ENCODE results near the gene CHRM4.
A peak's percentile ranks its signal among the peaks of the same experiment; 100 is the strongest.

CHRM4 gene

DNA sequence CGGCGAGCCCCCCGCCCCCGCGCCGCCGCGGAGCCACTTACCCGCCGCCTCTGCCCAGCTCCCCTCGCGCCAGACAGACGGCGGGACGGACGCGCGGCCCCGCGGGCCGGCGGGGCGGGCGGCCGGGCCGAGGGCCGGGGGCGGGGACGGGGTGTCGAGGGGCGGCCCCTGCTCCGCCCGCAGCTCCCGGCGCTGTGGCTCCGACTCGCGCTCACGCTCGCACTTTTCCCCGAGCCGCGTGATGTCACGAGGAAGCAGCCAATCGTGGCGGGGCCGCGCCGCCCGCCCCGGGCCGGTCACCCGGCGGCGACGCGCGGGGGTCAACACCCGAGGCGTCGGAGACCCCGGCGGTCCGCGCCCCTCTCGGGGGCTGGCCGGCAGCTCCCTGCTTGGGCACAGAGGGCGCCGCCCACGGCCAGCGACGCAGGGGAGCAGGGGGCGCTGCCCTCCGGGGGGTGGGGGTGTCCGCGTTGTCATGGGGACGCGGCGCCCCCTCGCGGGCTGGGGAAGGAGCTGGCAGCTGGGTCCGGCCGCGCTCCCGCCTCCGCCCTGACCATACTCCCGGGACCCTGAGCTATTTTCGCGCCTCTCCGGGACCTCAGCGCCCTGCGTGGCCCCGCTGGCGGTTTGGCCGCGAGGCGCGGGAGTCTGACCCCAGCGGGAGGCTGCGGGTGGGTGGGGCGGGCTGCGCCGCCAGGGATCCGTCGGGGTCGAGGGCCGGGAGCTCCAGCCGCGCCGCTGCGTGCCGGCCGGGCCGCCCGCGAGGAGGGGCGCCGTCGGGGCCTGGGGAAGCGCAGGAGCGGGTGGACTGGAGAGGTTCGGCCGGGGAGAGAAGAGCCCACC, at the start of gene CHRM4:
CHRM4 (minus strand) TSS at position 199 of the 843 bp plus-strand sequence. CDS start 5,219 bp downstream, outside the sequence.
- no peaks in the 10 kb centered on the region for H3K9me3 Mint-ChIP-seq
- H3K4me3 Mint-ChIP-seq = peak within 1 kb of the TSS; percentile 78
- peaks cover 6% of the 10 kb centered on the region for H3K36me3 Mint-ChIP-seq (ENCODE audit: low read depth)
- peaks cover 52% of the 10 kb centered on the region for H3K27me3 Mint-ChIP-seq
- H3K27ac Mint-ChIP-seq = no peak within 1 kb of the TSS
- H3K4me1 Mint-ChIP-seq (ENCODE audit: low read depth) = peaks cover 13% of the 10 kb centered on the region

DNA sequence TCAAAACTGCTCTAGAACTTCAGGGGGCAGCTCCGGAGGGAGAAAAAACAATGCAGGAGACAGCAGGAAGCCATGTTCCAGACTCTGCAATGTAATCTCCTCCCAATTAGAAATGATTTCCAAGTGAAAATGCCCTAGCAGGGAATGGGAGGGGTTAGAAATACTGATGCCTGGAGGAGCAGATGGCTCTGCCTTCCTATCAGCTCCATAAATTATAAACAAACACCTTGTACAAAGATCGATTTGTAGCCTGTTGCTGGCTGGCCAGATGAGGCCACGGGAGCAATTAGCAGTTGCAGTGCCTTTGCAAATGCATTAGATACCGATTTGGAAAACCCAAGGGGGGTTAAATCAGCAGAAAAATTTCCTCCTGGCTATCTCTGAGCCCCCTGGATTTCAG, 46.6 kb upstream of the CHRM4 start:
- H3K9me3 Mint-ChIP-seq = no peaks in the 10 kb centered on the region
- no peak overlapping the region for H3K27ac Mint-ChIP-seq
- no peaks in the 10 kb centered on the region for H3K4me1 Mint-ChIP-seq (ENCODE audit: low read depth)
- peaks cover 41% of the 10 kb centered on the region for H3K36me3 Mint-ChIP-seq (ENCODE audit: low read depth)
- H3K4me3 Mint-ChIP-seq = no peak overlapping the region
- no peaks in the 10 kb centered on the region for H3K27me3 Mint-ChIP-seq

DNA sequence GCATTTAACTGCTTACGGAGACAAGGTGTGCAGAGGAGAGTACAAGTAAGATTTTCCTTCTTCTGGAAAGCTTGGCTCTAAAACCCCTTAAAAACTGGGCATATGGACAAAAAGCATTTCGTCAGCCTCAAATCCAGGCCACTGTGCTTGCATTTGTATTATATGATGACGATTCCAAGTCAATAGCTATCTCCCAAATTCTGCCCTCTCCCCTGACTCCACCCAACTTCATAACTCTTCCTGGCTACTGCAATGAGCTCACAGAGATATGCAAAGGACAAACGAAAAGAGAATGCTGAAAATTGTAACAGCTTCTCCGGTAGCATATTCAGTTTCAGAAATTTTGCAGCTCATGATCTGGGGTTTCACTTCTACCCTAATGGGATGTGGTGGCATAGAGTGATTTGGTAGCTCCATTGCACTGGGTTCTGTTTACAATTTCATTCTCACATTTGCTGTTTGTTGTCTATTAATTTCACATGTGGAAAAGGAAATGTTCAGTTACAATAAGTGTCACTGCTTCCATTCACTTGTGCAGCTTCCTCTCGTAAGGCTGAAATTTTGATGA, 45.6 kb upstream of the CHRM4 start:
- Mint-ChIP-seq H3K4me3 (no peak overlapping the region), H3K9me3 (no peaks in the 10 kb centered on the region), H3K36me3 (ENCODE audit: low read depth) (peaks cover 39% of the 10 kb centered on the region), H3K4me1 (ENCODE audit: low read depth) (no peaks in the 10 kb centered on the region), H3K27me3 (no peaks in the 10 kb centered on the region), H3K27ac (no peak overlapping the region)

DNA sequence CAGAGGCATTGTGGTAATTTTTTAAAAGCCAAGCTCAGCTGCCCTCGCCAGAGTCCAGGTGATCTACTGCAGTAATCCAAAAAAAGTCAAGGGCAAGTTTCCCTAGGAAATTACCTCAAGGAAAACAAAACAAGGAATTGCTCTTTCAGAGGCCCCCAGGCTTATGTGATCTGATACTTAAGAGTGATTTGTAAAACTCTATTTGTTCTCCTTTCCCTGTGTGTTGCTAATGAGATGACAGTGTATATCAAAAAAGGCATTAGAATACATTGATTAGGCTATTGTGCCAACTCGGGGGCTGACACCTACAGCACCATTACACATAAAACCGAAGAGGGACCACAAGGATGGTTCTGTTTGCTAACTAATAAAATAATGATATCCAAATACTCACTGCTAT, 44.5 kb upstream of the CHRM4 start:
- Mint-ChIP-seq H3K36me3 (ENCODE audit: low read depth) (peaks cover 36% of the 10 kb centered on the region), H3K27me3 (no peaks in the 10 kb centered on the region), H3K27ac (no peak overlapping the region), H3K4me1 (ENCODE audit: low read depth) (no peaks in the 10 kb centered on the region), H3K9me3 (no peaks in the 10 kb centered on the region), H3K4me3 (no peak overlapping the region)

DNA sequence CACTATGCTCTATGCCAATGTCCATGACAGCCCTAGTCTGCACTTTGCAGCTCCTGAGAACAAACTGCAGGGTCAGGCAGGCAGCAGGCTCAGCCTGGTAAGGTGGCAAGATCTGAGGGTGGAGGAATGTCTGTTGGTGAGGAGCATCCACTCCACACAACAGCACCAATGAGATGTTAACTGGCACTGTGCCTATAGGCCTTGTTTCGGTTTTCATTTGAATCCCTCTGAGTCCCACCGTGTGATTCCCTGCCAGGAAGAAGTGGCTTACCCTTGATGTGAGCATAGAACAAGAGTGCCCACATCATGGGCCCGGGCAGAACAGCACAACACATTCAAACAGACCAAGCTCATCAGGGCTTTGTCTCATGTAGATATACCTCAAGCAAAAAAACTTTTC, 44.1 kb upstream of the CHRM4 start:
- Mint-ChIP-seq H3K4me1 (ENCODE audit: low read depth) (no peaks in the 10 kb centered on the region), H3K36me3 (ENCODE audit: low read depth) (peaks cover 32% of the 10 kb centered on the region), H3K27me3 (no peaks in the 10 kb centered on the region), H3K27ac (no peak overlapping the region), H3K9me3 (no peaks in the 10 kb centered on the region), H3K4me3 (no peak overlapping the region)

DNA sequence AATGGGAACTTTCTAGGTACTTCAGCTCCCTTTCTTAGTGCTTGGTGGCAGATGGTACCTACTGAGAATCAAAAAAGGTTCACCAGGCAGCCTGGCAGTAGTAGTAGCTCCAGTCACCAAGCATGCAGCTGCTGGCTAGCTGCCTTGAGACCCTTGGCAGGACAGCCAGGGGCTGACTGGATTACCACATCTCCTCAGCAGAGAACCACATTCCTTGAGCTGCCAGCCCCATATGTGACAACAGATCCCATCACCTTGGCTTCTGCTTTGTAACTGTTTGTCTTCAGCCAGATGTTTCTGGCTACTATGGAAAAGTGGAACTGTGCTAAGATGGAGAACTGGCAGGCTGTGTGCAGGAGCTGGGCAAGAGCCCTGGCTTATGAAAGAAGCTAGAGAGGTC, 39.6 kb upstream of the CHRM4 start:
- Mint-ChIP-seq H3K27me3 (no peaks in the 10 kb centered on the region), H3K4me1 (ENCODE audit: low read depth) (no peaks in the 10 kb centered on the region), H3K9me3 (no peaks in the 10 kb centered on the region), H3K27ac (no peak overlapping the region), H3K36me3 (ENCODE audit: low read depth) (peaks cover 37% of the 10 kb centered on the region), H3K4me3 (no peak overlapping the region)

DNA sequence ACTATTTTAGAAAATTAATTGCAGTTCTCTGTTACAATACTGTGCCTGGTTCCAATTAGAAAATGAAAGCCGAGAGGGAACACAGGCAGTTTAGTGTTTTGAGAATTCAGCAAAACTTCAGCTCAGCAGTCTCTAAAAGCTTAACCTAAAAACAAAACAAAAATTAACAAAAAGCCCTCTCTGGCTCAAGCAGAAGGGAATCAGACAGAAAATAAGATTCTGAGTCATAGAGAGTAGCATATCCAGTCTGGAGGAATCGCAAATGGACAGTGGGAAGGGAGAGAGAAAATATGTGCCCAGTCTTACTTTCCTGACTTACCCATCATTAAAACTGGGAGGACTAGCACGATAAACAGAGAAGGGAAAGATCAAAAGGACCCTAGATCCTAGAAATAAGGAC, 38.1 kb upstream of the CHRM4 start:
- no peaks in the 10 kb centered on the region for H3K9me3 Mint-ChIP-seq
- no peaks in the 10 kb centered on the region for H3K27me3 Mint-ChIP-seq
- peaks cover 30% of the 10 kb centered on the region for H3K36me3 Mint-ChIP-seq (ENCODE audit: low read depth)
- no peak overlapping the region for H3K4me3 Mint-ChIP-seq
- H3K4me1 Mint-ChIP-seq (ENCODE audit: low read depth) = no peaks in the 10 kb centered on the region
- H3K27ac Mint-ChIP-seq = no peak overlapping the region

DNA sequence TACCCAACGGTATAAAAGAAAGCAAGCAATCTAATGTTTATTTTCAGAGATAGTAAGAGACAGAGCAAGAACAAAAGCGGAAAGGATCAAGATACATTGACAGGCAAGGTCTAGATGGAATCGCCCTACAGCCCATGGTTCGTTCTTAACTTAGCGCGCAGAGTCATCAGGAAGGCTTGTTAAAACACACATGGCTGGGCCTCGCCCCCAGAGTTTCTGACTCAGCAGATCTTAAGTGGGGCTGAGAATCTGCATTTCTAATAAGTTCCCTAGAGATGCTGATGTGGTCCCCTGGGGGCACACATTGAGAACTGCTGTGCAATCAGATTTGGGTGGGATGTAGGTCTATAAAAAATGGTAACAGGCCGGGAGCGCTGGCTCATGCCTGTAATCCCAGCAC, 35.8 kb upstream of the CHRM4 start:
- Mint-ChIP-seq H3K4me1 (ENCODE audit: low read depth) (no peaks in the 10 kb centered on the region), H3K36me3 (ENCODE audit: low read depth) (peaks cover 30% of the 10 kb centered on the region), H3K4me3 (no peak overlapping the region), H3K9me3 (no peaks in the 10 kb centered on the region), H3K27ac (no peak overlapping the region), H3K27me3 (no peaks in the 10 kb centered on the region)

DNA sequence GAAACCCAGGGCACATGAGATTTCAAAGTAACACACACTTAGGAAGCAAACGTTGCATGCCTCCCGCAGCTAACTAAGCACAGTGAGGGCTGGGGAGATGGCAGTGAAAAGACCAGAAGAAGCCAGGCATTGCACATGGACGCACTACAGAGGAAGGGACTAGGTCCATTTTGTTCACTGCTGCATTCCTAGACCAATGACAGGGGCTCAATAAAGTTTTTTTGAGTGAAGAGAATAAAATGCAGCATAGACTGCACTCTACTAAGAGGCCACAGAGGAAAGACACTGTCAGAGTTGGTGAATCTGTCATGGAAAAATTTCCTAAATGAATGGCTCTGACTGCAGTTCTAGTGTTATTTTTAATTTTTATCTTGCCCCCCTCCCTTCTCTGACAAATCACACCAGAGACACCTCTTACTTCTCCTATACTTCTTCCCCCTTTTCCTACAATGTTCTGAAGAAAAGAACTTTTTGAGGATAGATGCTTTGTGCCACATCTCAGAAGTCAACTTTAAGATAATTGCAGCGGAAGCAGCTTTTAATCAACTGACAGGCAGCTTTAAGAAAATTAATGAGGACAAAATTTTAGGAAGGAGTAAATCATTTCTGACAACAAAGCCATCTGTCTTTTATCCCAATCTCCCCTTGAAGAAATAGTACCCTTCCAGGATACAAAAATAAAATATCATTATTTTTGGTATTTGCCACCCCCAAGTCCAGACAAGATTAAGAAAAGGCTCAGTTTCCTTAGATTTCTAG, 34.8 kb upstream of the CHRM4 start:
- Mint-ChIP-seq H3K27ac (no peak overlapping the region), H3K4me3 (no peak overlapping the region), H3K4me1 (ENCODE audit: low read depth) (no peaks in the 10 kb centered on the region), H3K27me3 (no peaks in the 10 kb centered on the region), H3K9me3 (no peaks in the 10 kb centered on the region), H3K36me3 (ENCODE audit: low read depth) (peaks cover 30% of the 10 kb centered on the region)

DNA sequence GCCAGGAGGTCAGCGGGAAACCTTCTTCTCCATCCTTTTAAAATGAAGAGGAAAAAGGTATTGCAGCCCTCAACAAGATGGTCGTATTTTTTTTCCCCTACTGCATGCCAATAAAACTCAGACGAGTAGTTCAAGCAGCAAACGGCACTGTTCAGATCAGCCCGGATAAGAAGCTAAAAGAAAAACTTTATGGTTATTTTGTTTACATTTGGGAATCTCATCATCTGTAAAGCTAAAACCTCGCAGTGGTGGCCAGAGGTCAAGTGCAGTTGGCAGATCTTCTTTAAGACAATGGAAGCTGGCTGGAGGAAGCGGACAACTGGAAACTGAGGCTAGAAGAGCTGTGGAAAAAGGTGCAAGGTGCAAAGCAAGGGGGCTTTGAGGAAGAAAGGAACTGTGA, 31.0 kb upstream of the CHRM4 start:
- Mint-ChIP-seq H3K9me3 (no peaks in the 10 kb centered on the region), H3K36me3 (ENCODE audit: low read depth) (peaks cover 34% of the 10 kb centered on the region), H3K27ac (no peak overlapping the region), H3K4me3 (no peak overlapping the region), H3K4me1 (ENCODE audit: low read depth) (peaks cover 9% of the 10 kb centered on the region), H3K27me3 (no peaks in the 10 kb centered on the region)

DNA sequence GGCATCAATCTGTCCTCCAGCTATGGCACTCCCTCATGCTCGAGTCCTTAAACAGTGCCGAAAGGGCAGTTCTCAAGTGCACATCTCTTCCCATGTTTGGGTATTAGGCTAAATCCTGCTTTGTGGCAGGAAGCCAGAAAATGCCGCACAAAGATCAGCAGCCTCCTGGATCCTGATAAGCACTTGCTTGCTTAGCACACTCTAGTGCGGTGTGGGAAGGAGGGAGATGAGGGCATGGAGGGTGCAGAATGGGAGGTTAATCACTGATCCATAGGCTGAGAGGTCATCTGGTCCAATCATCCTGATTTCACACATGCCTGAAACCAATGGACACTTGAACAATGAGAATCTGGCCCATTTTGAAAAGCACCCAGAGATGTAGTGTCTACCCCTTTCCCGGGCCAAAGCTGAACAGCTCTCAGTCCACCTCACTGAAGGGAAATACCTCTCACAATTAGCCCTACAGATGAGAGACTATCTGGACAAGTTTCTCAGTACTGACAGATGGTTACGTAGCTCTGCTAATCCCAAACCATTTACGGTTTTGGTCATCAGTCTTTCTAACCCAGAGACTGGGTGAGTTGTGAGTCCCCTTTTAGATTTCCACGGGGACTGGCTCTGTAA, 29.8 kb upstream of the CHRM4 start:
- Mint-ChIP-seq H3K9me3 (no peaks in the 10 kb centered on the region), H3K27me3 (no peaks in the 10 kb centered on the region), H3K36me3 (ENCODE audit: low read depth) (peaks cover 31% of the 10 kb centered on the region), H3K4me1 (ENCODE audit: low read depth) (peaks cover 9% of the 10 kb centered on the region), H3K4me3 (no peak overlapping the region), H3K27ac (no peak overlapping the region)

DNA sequence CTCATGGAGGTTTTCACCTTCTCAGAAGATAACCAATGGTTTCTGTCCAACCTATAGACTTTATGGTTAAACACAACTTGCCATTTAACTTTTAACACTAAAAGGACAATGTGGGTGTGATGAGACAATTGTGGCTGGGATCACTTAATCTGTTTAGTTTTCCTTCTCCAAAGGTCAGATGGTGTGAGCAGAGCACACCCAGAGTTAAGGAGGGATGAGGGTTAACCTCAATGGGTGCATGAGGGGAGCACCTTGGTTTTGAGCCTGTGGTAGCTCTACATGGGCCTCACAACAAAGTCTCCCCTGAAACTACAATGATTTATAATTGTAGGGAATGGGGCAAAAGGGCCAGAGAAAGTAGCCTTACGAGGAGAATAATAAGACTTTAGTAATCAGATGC, 28.9 kb upstream of the CHRM4 start:
- no peak overlapping the region for H3K27ac Mint-ChIP-seq
- H3K36me3 Mint-ChIP-seq (ENCODE audit: low read depth) = peaks cover 39% of the 10 kb centered on the region
- no peaks in the 10 kb centered on the region for H3K27me3 Mint-ChIP-seq
- peaks cover 16% of the 10 kb centered on the region for H3K4me1 Mint-ChIP-seq (ENCODE audit: low read depth)
- H3K4me3 Mint-ChIP-seq = no peak overlapping the region
- no peaks in the 10 kb centered on the region for H3K9me3 Mint-ChIP-seq

DNA sequence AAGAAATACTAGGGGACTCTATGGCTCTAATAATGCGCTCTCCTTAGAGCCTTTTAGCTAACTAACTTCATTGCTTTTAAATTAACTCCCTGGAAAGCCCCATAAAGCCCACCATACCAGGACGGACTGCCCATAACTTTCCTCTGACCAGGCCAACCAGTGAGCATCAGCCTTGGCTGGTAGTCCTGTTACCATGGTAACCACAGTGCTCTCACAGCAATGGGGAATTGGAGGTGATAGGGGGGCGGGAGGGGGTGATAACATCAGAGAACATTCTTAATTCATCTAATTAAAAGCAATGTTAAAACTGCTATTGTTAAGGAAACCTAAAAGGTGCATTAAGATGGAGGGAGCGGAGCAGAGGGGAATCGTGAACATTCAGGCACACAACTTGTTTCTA, 27.2 kb upstream of the CHRM4 start:
- peaks cover 30% of the 10 kb centered on the region for H3K4me1 Mint-ChIP-seq (ENCODE audit: low read depth)
- H3K27me3 Mint-ChIP-seq = no peaks in the 10 kb centered on the region
- H3K9me3 Mint-ChIP-seq = no peaks in the 10 kb centered on the region
- H3K36me3 Mint-ChIP-seq (ENCODE audit: low read depth) = peaks cover 57% of the 10 kb centered on the region
- H3K27ac Mint-ChIP-seq = no peak overlapping the region
- H3K4me3 Mint-ChIP-seq = no peak overlapping the region

DNA sequence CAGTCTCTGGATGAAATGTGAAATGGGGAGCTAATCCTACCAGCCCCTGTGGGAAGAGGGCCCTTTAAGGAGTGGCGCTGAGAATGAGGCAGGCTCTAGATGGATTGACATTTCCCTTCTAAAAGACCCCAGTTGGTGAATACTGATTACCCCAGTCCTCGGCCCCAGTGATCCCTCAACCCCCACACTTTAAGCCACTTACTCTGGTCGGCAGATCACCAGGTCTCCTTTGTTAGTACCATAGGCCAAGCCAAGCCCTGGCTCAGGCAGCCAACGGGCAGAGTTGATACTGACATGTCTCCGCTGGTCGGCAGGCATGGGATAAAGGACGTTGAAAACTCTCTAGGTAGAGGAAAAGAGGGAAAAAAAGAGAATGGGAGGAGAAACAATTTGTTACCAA, 26.1 kb upstream of the CHRM4 start:
- no peak overlapping the region for H3K27ac Mint-ChIP-seq

DNA sequence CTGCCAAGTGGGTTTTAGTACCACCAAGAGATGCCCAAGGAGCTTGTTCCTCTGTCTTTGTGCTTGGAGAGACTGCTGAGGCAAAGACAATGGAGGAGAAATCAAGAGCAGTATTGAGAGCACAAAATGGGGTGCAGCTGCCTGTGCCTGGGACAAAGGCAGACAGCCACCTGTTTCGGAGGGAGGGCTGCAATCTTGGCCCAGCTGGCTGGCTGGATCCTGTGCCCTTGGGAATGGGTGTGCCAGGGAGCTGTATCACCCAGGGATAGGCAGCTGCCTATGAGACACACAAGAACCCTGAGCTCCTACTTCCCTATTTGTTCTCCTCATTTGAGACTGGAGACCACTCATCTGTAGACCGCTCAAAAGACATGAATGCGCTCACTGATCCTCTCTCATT, 23.3 kb upstream of the CHRM4 start:
- H3K27me3 Mint-ChIP-seq = no peaks in the 10 kb centered on the region
- H3K9me3 Mint-ChIP-seq = no peaks in the 10 kb centered on the region
- H3K4me1 Mint-ChIP-seq (ENCODE audit: low read depth) = peaks cover 20% of the 10 kb centered on the region
- peaks cover 52% of the 10 kb centered on the region for H3K36me3 Mint-ChIP-seq (ENCODE audit: low read depth)
- no peak overlapping the region for H3K4me3 Mint-ChIP-seq
- H3K27ac Mint-ChIP-seq = no peak overlapping the region

More for the DNA sequence above, 26.1 kb upstream of the CHRM4 start:
- H3K4me3 Mint-ChIP-seq = no peak overlapping the region
- H3K27me3 Mint-ChIP-seq = no peaks in the 10 kb centered on the region
- H3K9me3 Mint-ChIP-seq = no peaks in the 10 kb centered on the region
- H3K4me1 Mint-ChIP-seq (ENCODE audit: low read depth) = peaks cover 30% of the 10 kb centered on the region
- H3K36me3 Mint-ChIP-seq (ENCODE audit: low read depth) = peaks cover 57% of the 10 kb centered on the region
